ENCODE measurements around the gene IFI27.

DNA sequence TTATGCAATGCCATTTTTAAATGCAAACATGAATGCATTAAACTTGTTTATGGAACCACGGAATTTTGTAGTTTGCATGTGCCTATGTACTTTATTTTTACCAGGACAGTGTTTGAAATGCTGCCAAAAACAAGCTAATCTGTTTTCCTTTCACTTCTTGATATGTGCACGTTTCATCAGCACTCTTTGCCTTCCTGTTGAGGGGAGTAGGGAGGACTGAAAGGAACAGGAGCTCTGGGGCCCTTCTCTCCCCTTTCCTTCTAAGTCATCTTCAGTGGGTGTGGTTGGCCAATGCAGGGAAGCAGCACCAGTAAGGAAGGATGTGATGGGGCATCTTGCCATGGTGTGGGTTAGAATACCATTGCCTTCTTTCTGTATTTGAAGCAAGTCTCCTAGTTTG is 51.4 kb downstream of the IFI27 start:
- TF ChIP-seq, protein P1, sequence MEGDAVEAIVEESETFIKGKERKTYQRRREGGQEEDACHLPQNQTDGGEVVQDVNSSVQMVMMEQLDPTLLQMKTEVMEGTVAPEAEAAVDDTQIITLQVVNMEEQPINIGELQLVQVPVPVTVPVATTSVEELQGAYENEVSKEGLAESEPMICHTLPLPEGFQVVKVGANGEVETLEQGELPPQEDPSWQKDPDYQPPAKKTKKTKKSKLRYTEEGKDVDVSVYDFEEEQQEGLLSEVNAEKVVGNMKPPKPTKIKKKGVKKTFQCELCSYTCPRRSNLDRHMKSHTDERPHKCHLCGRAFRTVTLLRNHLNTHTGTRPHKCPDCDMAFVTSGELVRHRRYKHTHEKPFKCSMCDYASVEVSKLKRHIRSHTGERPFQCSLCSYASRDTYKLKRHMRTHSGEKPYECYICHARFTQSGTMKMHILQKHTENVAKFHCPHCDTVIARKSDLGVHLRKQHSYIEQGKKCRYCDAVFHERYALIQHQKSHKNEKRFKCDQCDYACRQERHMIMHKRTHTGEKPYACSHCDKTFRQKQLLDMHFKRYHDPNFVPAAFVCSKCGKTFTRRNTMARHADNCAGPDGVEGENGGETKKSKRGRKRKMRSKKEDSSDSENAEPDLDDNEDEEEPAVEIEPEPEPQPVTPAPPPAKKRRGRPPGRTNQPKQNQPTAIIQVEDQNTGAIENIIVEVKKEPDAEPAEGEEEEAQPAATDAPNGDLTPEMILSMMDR (IDR thresholded peaks at IDR 0.05): no peak
- TF ChIP-seq POLR2A (IDR thresholded peaks at IDR 0.05): no peak
- no peak for TF ChIP-seq EP300 (IDR thresholded peaks at IDR 0.05)
